GM19372 (cell line): Measurements from ENCODE around the gene MEF2B.

Experiments used
- ATAC-seq: cut with Tn5 transposase; IDR thresholded peaks from one replicate; pipeline ENCODE4 v1.9.1; 2021; ENCODE audit warnings: mild to moderate bottlenecking, low read depth, moderate library complexity; ENCODE audit not compliant: unreplicated experiment

MEF2B gene

DNA sequence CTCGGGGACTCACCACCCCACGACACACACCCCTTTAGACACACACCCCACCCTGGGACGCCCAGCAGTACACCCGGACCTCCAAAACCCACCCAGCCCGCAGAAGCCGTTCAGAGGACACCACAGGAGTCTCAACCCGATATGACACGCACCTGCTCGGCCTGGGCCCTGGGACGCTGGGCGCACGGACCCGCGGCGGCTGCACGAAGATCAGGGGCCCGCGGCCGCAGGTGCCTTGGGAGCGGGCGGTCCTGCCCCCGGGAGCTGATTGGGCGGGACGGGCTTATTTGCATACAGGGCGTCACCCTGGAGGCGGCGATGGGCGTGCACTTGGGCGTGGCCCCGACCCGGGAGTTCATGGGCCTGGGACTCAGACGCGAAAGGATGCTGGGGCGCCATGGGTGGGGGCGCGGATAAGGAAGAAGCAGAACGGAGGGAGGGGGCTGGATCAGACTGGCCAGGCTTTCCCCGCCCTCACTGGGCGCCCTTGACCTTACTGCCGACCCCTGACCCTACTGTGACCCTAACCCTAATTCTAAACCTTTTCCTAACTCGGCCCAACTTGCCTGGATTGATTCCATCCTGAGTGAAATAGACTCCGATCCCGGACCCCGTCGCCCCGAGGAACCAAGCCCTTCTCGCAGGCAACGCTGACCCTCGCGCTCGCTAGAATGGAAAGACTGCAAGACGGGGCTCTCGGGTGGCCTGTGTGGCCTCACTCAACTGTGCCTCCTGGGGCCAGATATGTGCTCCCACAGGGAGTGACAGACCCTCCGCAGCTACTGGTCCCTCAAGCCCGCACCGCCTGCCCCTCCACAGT lies at the start of gene MEF2B:
TSS of gene MEF2B (minus strand) at position 211 of the 820 bp plus-strand sequence. CDS start 19,528 bp downstream, outside the sequence.
- peak; percentile 77 for ATAC-seq

DNA sequence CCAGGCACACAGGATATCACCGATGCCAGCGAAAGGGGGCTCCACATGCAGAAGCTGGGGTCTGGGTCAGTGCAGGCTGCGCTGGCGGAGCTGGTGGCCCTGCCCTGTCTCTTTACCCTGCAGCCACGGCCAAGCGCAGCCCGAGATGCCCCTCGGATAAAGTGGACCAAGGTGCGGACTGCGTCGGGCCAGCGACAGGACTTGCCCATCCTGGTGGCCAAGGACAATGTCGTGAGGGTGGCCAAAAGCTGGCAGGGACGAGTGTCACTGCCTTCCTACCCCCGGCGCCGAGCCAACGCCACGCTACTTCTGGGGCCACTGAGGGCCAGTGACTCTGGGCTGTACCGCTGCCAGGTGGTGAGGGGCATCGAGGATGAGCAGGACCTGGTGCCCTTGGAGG lies 48.8 kb upstream of the MEF2B start:
- ATAC-seq = no peak

DNA sequence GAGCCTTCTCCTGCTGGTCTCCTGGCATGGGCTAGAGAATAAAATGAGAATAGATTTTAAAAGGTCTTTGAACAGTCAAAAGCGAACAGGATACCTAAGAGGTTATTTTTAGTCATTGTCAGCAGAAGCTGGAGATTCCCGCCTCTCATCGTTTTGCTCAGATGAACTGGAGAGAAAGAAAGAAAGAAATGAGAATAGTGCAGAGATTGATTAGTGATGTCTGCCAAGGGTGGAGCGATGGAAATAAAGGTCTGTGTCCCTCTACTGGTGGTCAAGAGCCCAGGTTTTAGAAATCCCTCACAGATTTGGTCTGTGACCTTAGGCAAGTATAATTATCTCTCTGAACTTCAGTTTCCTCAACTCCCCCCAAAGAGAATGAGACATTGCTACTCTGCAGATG lies 47.0 kb upstream of the MEF2B start:
- no peak for ATAC-seq

DNA sequence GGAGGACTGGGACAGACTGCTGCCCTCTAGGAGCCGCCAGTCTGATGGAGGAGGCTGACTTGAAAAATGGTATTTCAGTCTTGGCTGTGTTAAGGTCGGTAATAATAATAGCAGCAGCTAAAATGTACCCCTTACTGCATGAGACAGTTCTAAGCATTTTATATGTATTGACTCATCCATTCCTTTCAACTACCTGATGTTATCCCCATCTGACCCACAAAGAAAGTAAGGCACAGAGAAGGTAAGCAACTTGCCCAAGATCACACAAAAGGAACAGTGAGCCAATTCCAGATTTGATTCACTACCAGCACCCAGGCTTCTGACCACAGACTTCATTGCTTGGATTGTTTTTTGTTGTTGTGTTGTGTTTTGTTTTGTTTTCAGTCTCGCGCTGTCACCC lies 45.7 kb upstream of the MEF2B start:
- no peak for ATAC-seq

DNA sequence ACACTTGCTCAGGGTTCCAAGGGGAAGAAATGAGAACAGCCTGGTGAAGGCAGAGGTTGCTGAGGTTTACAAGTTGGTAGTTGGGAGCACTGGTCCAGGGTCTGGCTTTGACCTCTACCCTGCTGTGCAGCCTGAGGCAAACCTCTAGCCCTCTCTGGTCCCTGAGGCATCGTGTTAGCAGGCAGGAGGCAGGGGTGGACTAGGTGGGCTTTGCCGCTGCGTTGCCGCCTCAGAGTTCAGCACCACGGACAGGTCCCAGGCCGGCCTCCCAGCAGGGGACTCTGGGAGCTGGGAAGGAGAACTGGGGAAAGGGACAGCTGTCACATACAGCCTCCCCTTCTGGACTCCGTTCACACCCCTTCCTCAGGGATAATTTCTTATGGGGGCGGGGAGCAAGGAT lies 44.8 kb upstream of the MEF2B start:
- no peak for ATAC-seq

DNA sequence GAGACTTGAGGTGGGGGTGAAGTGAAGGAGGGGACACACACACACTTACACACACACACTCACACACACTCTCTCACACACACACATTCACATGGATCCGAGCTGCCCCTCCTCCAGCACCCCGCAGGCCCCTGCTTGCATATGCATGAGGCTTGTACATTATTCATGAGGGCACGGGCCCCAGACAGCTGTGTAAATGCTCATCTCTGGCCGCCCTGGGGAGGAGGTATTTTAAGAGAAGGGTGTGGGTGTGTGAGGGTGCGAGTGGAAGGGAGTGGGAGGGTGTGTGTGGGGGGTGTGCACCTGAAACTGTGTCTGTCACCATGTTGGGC lies 44.1 kb upstream of the MEF2B start:
- no peak for ATAC-seq

DNA sequence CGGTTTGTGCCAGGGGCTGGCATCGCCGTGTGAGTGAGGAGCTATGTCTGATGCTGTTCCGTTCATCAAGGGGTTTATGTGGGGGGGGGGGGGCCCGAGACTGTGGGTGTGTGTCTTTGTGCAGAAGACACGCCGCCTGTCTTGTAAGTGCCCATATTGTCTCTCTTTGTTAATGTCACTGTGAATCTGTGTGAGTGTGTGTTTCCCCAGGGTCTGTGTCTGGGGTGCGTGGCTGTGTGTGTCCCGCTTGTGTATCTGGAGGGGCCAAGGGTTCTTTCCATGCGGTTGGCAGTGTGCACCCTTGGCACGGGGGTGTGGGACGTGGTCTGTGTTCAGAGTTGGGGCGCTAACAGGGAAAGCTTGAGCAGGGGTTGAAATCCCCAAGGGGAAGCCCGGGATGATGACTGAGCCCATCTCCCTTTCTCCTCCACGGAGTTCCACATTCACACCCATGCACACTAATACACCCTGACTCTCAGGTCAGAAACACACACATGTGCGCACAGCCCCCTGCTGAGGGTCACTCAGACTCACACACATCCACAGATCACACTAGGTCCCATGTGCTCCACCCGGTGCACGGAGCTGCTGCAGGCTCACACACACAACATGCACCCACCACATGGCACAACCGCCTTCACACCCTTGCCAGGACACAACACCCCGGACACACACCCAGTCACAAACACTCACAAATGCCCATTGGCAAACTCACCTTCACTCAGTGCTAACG lies 43.5 kb upstream of the MEF2B start:
- no peak for ATAC-seq

DNA sequence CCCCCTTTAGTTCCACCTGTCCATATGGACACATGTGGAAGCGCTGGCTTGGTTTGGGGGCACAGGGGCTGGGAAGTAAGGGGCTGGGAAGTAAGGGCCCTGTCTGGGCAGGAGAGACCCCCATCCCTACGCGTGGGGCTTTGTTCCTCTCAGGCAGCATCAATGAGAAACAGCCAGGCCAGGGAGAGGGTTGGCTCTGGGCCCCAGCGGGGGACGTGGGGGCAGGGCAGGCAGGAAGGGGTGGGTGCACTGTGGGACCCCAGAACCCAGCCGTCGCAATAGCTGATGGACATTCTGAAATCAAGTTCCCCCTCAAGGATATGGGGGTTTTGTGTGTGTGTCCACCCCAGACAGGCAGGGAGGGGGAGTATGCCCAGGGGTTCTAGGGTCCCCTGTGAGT lies 42.9 kb upstream of the MEF2B start:
- no peak for ATAC-seq

DNA sequence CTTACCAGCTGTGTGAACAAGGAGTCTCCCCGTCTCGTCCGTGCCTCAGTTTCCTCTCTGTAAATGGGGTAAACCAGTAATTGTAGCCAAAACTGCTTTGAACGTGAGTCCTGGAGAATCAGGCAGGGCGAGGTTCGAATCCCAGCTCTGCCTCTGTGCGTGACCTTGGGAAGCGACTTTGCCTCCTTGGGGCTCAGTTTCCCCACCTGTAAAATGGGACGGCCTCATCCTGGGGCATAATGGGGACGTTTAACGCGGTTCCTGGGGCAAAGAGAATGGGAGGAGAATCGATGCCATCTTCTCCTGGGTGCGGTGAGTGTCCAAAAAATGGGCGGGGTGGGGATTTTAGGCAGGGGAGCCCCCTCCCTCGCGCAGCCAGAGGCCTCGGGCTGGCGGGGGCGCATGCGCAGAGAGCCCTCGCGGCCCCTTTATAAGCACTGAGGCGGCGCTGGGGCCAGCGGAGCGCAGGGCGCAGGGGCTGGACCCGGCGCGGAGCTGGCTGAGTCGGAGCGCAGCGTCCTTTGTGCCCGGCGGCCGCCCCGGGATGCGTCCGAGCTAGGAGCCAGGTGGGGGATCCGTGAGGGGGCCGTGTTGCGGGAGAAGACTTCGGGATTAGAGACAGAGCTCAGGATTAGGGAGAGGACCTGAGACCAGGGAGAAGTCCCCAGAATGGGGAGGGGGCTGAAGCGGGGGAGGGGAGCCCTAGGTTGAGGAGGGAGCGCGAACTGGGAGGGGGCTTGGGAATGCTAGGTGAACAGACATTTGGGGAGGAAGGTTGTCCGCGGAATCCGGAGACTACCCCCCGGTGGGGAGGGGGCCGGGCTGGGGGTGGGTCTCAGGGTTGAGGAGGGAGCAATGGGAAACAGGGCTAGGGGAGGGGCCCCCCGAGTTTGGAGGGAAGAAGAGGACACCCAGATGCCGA lies 41.7 kb upstream of the MEF2B start, which contains the start of gene NCAN:
TSS of gene NCAN (plus strand) at position 460 of the 922 bp plus-strand sequence. CDS start 4,996 bp downstream, outside the sequence.
- ATAC-seq = no peak

DNA sequence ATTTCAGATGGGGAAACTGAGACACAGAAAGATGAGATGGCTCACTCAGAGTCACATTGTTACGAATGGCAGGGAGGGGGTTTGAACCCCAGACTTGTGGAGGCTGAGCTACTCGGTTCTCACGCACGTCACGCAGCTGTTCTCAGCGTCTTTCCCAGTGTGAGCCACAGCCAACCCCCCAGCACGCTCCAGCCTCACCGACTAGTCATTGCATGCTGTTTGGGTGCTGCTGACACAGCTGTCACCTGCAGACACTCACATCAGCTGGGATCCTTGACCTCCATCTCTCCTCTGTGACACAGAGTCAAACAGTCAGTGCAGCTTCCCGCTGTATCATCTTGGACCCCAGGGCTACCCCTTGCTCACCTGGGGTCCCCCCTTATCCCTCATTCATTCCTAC lies 39.3 kb upstream of the MEF2B start:
- no peak for ATAC-seq

DNA sequence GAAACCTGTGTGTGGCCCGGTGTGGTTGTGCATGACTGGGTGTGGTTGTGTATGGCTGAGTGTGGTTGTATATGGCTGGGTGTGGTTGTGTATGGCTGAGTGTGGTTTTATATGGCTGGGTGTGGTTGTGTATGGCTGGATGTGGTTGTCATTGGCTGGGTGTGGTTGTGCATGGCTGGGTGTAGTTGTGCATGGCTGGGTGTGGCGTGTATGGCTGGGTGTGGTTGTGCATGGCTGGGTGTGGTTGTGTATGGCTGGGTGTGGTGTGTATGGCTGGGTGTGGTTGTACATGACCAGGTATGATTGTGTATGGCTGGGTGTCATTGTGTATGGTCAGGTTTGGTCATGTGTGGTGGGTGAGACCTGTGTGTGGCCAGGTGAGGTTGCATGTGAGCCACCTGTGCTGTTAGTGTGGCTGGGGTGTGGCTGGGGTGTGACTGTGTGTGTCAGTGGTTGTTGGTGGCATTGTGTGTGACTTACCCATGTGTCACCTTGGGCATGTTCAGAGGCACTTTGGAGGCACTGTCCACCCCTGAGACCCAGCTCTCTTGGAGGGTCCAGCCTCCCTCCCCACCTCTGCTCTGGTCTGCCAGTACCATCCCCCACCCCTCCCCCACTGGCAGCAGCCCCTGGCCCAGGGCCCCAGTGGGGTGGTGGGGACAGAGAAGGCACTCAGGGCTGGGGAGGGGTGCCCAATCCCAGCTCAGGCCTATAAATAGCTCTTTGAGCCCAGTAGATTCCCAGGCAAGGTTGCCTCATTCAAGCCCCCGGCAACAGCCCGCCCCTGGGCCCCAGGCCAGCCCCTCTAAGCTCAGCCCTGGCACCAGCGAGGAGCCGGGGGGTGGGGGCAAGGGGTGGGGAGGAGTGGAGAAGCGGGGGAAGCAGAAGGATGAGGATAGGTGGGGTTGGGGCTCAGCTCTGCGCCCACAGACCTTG lies 37.8 kb upstream of the MEF2B start:
- ATAC-seq = no peak

DNA sequence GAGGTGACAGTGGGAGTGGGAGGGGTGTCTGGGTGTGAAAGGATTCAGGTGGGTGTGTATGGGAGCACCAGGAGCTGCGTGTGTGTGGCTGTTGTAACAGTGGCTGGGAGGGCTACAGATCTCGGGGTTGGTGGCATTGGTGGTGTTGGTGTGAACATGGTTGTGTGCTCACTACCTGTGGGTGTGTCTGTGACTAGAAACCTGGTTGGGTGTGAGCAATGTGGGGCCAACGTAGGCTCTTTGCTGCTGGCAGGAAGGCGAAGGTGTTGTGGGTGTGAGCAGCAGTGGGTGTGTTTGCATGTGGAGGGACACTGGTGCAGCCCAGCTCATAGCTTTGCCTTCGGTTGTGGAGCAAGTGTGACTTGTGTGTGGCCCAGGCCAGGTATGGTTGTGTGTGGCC lies 36.9 kb upstream of the MEF2B start:
- ATAC-seq = no peak

DNA sequence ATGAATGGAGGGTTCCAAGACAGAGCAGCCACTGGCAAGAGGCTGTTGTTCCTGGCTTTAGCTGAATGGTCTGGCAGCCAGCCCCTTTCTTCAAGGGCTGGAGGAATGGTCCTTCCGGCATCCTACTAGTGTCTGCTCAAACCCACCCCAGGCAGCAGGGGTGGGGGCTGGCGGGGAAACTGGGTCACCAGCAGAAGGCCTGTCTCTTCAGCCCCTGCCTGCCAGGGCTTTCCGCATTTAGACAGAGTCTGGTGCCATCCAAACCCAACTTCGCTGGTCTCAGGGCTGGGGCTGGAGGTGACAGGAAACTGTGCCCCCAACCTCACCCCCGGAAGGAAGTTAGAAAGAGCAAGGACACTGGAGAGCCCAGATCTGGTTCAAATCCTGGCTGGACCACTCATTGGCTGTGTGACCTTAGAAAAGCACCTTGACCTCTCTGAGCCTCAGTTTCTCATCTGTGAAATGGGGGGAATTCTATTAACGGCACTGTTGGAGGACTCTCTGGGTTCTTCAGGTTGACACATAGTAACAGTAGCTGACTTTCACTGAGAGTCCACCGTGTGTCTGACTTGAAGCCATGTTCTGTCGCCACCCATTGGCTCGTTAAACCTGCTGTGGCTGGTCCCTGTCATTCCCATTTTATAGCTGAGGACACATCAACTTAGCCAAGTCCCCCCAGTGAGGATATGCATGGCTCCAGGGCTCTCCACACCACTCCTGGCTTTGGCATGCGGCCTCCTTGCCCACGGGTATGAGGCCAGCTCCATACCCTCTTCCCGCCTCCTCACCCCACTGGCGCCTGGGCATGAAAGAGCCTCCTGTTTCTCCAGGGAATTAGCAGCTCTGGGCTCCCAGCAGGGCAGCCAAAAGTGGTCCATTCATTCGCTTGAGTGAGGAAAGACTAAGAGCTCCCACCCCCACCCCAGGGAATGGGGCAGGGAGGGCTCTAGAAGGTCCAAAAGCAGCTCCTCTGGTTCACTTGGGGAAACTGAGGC lies 35.6 kb upstream of the MEF2B start:
- no peak for ATAC-seq

DNA sequence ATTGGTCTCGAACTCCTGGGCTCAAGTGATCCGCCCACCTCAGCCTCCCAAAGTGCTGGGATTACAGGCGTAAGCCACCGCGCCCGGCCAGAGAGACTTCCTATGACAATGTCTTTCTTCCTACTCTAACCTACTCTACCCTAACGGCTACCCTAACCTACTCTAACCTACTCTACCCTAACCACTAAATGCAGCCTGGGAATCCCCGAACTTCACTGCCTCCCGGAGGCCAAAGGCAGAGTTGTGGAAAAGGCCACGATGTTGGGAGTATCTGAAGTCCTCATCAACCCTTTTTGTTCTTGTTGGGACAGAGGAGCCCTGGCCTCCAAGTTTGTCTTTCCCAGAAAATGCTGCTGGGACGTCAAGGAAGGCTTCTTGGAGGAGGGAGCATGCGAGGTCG lies 34.1 kb upstream of the MEF2B start:
- no peak for ATAC-seq

DNA sequence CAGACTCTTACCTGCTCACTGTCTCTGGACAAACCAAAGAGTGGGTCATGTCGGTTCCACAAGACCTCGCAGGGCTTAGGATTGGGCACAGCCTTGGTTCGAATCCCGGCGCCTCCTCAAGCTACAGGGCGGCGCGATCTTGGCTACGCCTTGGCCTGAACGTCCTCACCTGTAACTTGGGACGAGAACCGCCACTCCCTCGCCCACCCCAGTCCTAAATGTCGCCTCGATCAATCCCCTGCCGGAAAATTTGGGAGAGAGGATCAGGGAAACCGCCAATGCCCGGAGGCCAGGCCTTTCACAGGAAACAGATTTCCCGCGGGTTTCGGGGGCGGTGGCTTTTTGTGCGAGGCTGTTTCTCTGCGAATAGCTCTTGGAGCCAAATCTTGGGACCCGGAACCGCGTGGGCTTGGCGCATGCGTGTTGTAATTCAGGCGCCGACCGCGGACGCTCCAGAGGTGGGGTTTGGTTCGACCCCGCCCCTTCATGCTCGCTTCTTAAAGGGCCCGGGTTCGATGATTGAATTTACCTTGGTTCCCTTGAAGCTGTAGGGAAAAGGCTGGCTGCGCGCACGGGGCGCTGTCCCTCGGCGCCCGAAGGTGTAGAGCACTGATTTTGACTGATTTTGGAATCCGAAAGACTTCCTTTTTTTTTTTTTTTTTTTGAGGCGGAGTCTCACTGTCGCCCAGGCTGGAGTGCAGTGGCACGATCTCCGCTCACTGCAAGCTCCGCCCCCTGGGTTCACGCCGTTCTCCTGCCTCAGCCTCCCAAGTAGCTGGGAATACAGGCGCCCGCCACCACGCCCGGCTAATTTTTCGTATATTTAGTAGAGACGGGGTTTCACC lies 33.2 kb upstream of the MEF2B start, which contains the start of gene NR2C2AP:
TSS of gene NR2C2AP (minus strand) at position 403 of the 845 bp plus-strand sequence. CDS start at position 49, 354 bp downstream.
- peak; percentile 86 for ATAC-seq

DNA sequence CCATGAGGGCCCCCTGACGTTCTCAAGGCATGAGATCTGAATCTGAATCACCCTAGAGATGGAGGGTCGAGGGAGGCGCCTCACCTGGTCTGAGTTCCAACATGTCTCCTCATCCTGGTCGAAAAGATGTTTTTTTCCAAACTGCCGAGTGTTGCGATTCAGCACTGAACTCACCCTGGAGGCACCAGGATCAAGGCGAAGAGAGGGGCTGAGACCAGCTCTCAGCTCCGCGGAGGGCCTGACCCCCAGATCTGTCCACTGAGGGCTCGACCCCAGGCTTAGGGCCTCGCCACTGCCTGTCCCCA lies 32.6 kb upstream of the MEF2B start:
- no peak for ATAC-seq

DNA sequence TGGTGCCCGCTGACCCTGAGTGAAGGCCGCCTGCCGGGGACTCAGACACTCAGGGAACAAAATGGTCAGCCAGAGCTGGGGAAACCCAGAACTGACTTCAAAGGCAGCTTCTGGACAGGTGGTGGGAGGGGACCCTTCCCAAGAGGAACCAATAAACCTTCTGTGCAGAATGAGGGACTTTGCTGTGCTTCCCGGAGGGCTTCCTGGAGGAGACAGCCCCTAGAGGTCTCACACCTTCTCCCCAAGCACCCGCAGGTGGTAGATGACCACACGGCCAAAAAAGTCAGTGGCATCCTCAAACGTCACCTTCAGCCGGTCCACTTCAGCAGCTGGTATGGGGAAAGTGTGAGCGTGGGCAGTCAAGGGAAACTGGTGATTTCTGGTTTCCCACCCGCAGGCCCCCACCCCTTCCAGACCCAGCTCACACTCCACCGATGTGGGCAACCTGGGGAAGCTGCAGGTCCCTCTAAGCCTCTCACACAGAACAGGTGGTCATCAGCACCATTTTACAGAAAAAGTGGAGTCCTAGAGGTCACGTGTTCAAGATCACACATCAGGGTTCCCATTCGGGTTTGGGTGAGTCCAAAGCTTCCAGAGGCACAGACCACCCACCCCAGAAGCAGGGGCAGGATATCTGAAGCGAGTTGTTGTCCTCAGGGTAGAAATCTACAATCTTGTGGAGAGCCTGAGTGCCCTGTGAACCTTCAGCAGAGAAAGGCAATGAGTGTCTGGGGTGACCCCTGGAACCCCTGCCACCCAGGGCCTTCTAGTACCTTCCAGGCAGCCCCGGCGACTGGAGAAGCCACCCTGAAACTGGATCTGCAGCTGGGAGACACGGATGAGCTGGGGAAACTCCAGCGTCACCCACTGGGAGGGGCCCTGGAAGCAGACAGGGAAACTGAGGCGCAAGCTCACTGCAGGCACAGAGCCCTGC lies 31.9 kb upstream of the MEF2B start:
- ATAC-seq = no peak
